GM18873 (cell line): ENCODE data around the gene TANGO6.
"Not testable (repeated sequence)": the region's sequence is repeated elsewhere in the genome, so short reads cannot be mapped to it uniquely, and the experiment has no call there.

Experiments used
- ATAC-seq: cut with Tn5 transposase; IDR thresholded peaks from one replicate; pipeline ENCODE4 v1.9.1; 2021; ENCODE audit warnings: mild to moderate bottlenecking, moderate library complexity, moderate number of reproducible peaks; ENCODE audit not compliant: unreplicated experiment, low FRiP score

The TANGO6 gene

GRCh38 chr16:68843482-68844210 is at the start of gene TANGO6:
Gene TANGO6, plus strand, starts transcription at chr16:68843531. Its CDS starts 87 bp downstream, at chr16:68843618.
- ATAC-seq, result no peak

GRCh38 chr16:68798398-68798797 is 44.9 kb upstream of the TANGO6 start:
- no peak for ATAC-seq

GRCh38 chr16:68800257-68800875 is 43.0 kb upstream of the TANGO6 start:
- ATAC-seq, result no peak

GRCh38 chr16:68802190-68802589 is 41.1 kb upstream of the TANGO6 start:
- ATAC-seq, result no peak

- no peak for ATAC-seq
These were observed 36.9 kb upstream of the TANGO6 start for GRCh38 chr16:68806422-68806821.

- no peak for ATAC-seq
These were observed 36.4 kb upstream of the TANGO6 start for GRCh38 chr16:68806981-68807380.

- ATAC-seq, result no peak
These were observed 28.8 kb upstream of the TANGO6 start for GRCh38 chr16:68814516-68814915.

- ATAC-seq, result no peak
These were observed 19.8 kb upstream of the TANGO6 start for GRCh38 chr16:68823401-68824135.

GRCh38 chr16:68825427-68825826 is 17.9 kb upstream of the TANGO6 start:
- ATAC-seq, result no peak

- ATAC-seq, result no peak
These were observed 16.7 kb upstream of the TANGO6 start for GRCh38 chr16:68826652-68827051.

GRCh38 chr16:68833251-68833650 is 10.1 kb upstream of the TANGO6 start:
- no peak for ATAC-seq

GRCh38 chr16:68834550-68834949 is 8.8 kb upstream of the TANGO6 start:
- no peak for ATAC-seq

- ATAC-seq, result no peak
These were observed 7.4 kb upstream of the TANGO6 start for GRCh38 chr16:68835970-68836369.

GRCh38 chr16:68839831-68840230 is 3.5 kb upstream of the TANGO6 start:
- no peak for ATAC-seq

GRCh38 chr16:68842964-68843481 is 308 bp upstream of the TANGO6 start:
- ATAC-seq, result not testable (repeated sequence)

- no peak for ATAC-seq
These were observed 857 bp downstream of the TANGO6 start for GRCh38 chr16:68844211-68844564.

- no peak for ATAC-seq
These were observed 5.5 kb downstream of the TANGO6 start for GRCh38 chr16:68848786-68849185.

- ATAC-seq, result no peak
These were observed 7.2 kb downstream of the TANGO6 start for GRCh38 chr16:68850481-68850880.

GRCh38 chr16:68851601-68852000 is 8.3 kb downstream of the TANGO6 start:
- ATAC-seq, result no peak

GRCh38 chr16:68857479-68857878 is 14.1 kb downstream of the TANGO6 start:
- ATAC-seq, result no peak

- ATAC-seq, result no peak
These were observed 16.5 kb downstream of the TANGO6 start for GRCh38 chr16:68859828-68860227.
